PFSK-1 (cell line): ENCODE measurements around the gene DOLPP1.

Experiments
- FOXP2 ChIP-seq: optimal IDR thresholded peaks from 2 replicates; pipeline ENCODE3; 2011; ENCODE audit warnings: borderline replicate concordance, control low read depth, inconsistent platforms; ENCODE audit not compliant: insufficient read depth; ENCODE audit errors: extremely low read length, extremely low read depth
- POLR2AphosphoS5 ChIP-seq: IDR thresholded peaks from 2 replicates; pipeline ENCODE4 v1.6.1; 2012; ENCODE audit warnings: low read depth, mild to moderate bottlenecking, control low read depth, low read length, moderate library complexity
- REST ChIP-seq, 2 experiments: IDR thresholded peaks; 2 replicates each; pipeline versions ENCODE4 v1.6.1 to v1.8.0; 2011 to 2012; ENCODE audit warnings: low read depth in 2 of 2, low read length in 2 of 2, control low read depth in 1 of 2, inconsistent platforms in 1 of 2, mild to moderate bottlenecking in 1 of 2, moderate library complexity in 1 of 2; ENCODE audit not compliant: insufficient read depth in 1 of 2
- SIN3A ChIP-seq: IDR thresholded peaks from 2 replicates; pipeline ENCODE4 v1.6.1; 2012; ENCODE audit warnings: mild to moderate bottlenecking, low read length, moderate library complexity, borderline replicate concordance; ENCODE audit not compliant: insufficient read depth
- TAF1 ChIP-seq: IDR thresholded peaks from 2 replicates; pipeline ENCODE4 v1.6.1; 2012; ENCODE audit warnings: low read length, control low read depth, borderline replicate concordance; ENCODE audit not compliant: insufficient read depth

- TF ChIP-seq REST (IDR thresholded peaks at IDR 0.05; ENCODE audit: insufficient read depth in 1 of 2, low read depth in 2 of 2, low read length in 2 of 2) (no peak), POLR2AphosphoS5 (no peak), SIN3A (no peak), TAF1 (no peak), FOXP2 (no peak)
Measured at GRCh38 chr9:129068110-129068509, 12.8 kb upstream of the DOLPP1 start.
